SK-N-MC (cell line): Measurements from ENCODE around the gene MCC.

Experiments
- EZH2 ChIP-seq: fragments of 200-600 bp; sonication (generic); IDR thresholded peaks from one replicate; pipeline ENCODE4 v1.6.1; 2017; ENCODE audit warnings: antibody characterized with exemption
- FOXP2 ChIP-seq: optimal IDR thresholded peaks from 2 replicates; pipeline ENCODE3; 2011; ENCODE audit warnings: mild to moderate bottlenecking, moderate library complexity; ENCODE audit not compliant: insufficient read depth; ENCODE audit errors: extremely low read length, control extremely low read depth

DNA sequence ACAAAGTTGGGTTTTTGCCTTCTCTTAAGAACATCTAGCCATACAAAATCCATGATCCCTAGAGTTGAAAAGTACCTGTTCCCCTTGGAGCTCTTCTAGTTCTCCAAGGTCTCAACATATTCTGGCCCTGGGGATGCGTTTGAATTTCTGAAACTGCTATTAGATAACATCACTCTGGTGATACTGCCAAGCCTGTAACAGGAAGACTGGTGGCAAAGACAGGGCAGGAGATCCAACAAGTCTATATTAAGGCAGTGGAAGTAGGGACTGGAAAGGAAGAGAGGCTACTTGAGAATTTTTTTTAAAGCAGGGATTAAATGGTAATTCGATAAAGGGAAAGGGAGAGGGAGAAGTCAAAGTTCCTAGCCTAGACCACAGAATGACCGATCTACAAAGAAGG, 264.9 kb downstream of the MCC start:
- TF ChIP-seq EZH2 (no peak), FOXP2 (no peak)
